ENCODE measurements around the gene KISS1. TPM values are rescaled to one million over a fixed set of nuclear protein-coding genes. Genes with fewer than 3 reads are reported as not detected.

KISS1 gene
- total and polyA plus RNA-seq, 2 experiments from 2014 or later = 2.0 to 12.9 TPM

- Histone ChIP-seq H3K4me2 (no peak overlapping the region), H3K79me2 (no peaks in the 10 kb centered on the region), H3K4me3 (no peak overlapping the region), H3K27me3 (no peaks in the 10 kb centered on the region), H4K20me1 (ENCODE audit: insufficient read depth, poor library complexity, severe bottlenecking) (no peaks in the 10 kb centered on the region), H2AFZ (no peak overlapping the region), H3K9me3 (ENCODE audit: low read depth) (no peaks in the 10 kb centered on the region), H3K27ac (no peak overlapping the region), H3K9me2 (replicated peaks; ENCODE audit: insufficient read depth) (no peaks in the 10 kb centered on the region), H3K36me3 (replicated peaks; ENCODE audit: insufficient read depth, low read depth) (no peaks in the 10 kb centered on the region), H3K4me1 (ENCODE audit: insufficient read depth) (peaks cover 11% of the 10 kb centered on the region)
- no peak for DNase-seq (ENCODE audit: low spot score)
- TF ChIP-seq EZH2 (IDR thresholded peaks at IDR 0.05; ENCODE audit: borderline replicate concordance) (no peak), CTCF (IDR thresholded peaks at IDR 0.05; ENCODE audit: poor library complexity) (no peak), EZH2phosphoT487 (IDR thresholded peaks at IDR 0.05; ENCODE audit: low read depth, severe bottlenecking, unreplicated experiment) (no peak)
- 94% methylated on average over 5 of the region's 5 CpGs for WGBS (ENCODE audit: low lambda C conversion rate, missing lambda C conversion rate)
These were observed 42.6 kb downstream of the KISS1 start for GRCh38 chr1:204153667-204154066.

- WGBS (ENCODE audit: low lambda C conversion rate, missing lambda C conversion rate) = 53% methylated on average over 16 of the region's 25 CpGs
- H3K4me3 ChIP-seq = peak overlapping the region; percentile 97
- no peaks in the 10 kb centered on the region for H3K79me2 ChIP-seq
- TF ChIP-seq EZH2 (IDR thresholded peaks at IDR 0.05; ENCODE audit: borderline replicate concordance) (no peak), CTCF (IDR thresholded peaks at IDR 0.05; ENCODE audit: poor library complexity) (no peak), EZH2phosphoT487 (IDR thresholded peaks at IDR 0.05; ENCODE audit: low read depth, severe bottlenecking, unreplicated experiment) (no peak)
- DNase-seq (ENCODE audit: low spot score) = no peak
- peak overlapping the region; percentile 99 for H3K4me2 ChIP-seq
- peaks cover 11% of the 10 kb centered on the region for H3K4me1 ChIP-seq (ENCODE audit: insufficient read depth)
- H3K9me3 ChIP-seq (ENCODE audit: low read depth) = no peaks in the 10 kb centered on the region
- H2AFZ ChIP-seq = peak overlapping the region; percentile 83
- no peaks in the 10 kb centered on the region for H3K36me3 ChIP-seq (replicated peaks; ENCODE audit: insufficient read depth, low read depth)
- no peaks in the 10 kb centered on the region for H4K20me1 ChIP-seq (ENCODE audit: insufficient read depth, poor library complexity, severe bottlenecking)
- H3K27me3 ChIP-seq = no peaks in the 10 kb centered on the region
- H3K27ac ChIP-seq = peak overlapping the region; percentile 24
- no peaks in the 10 kb centered on the region for H3K9me2 ChIP-seq (replicated peaks; ENCODE audit: insufficient read depth)
These were observed 43.8 kb downstream of the KISS1 start for GRCh38 chr1:204152310-204153044.

GRCh38 chr1:204151552-204152309 lies 44.6 kb downstream of the KISS1 start, which contains the start of gene ETNK2:
Gene ETNK2, minus strand, starts transcription at chr1:204152044. Its CDS starts 192 bp downstream, at chr1:204151852.
- peak; percentile 89 for DNase-seq (ENCODE audit: low spot score)
- peak within 1 kb of the TSS; percentile 98 for H2AFZ ChIP-seq
- 1% methylated on average over 37 of the region's 94 CpGs for WGBS (ENCODE audit: low lambda C conversion rate, missing lambda C conversion rate)
- no peak for TF ChIP-seq EZH2 (IDR thresholded peaks at IDR 0.05; ENCODE audit: borderline replicate concordance)
- peaks cover 11% of the 10 kb centered on the region for H3K4me1 ChIP-seq (ENCODE audit: insufficient read depth)
- no peaks in the 10 kb centered on the region for H4K20me1 ChIP-seq (ENCODE audit: insufficient read depth, poor library complexity, severe bottlenecking)
- peak within 1 kb of the TSS; percentile 99 for H3K4me2 ChIP-seq
- no peaks in the 10 kb centered on the region for H3K79me2 ChIP-seq
- H3K9me3 ChIP-seq (ENCODE audit: low read depth) = no peaks in the 10 kb centered on the region
- peak within 1 kb of the TSS; percentile 70 for H3K27ac ChIP-seq
- no peaks in the 10 kb centered on the region for H3K27me3 ChIP-seq
- no peaks in the 10 kb centered on the region for H3K36me3 ChIP-seq (replicated peaks; ENCODE audit: insufficient read depth, low read depth)
- H3K9me2 ChIP-seq (replicated peaks; ENCODE audit: insufficient read depth) = no peaks in the 10 kb centered on the region
- peak within 1 kb of the TSS; percentile 97 for H3K4me3 ChIP-seq

Measured in hepatocyte (in vitro differentiated cells).